DMS 273 treated with DMSO at 0.1 percent for 48 hours (cell line): Measurements from ENCODE around the gene CT47C1.
"Not testable (repeated sequence)": the region's sequence is repeated elsewhere in the genome, so short reads cannot be mapped to it uniquely, and the experiment has no call there.

Experiments used
- DNase-seq: peaks from one replicate; lab custom pipeline; 2025; lab: John Stamatoyannopoulos, UW

CT47C1 gene

GRCh38 chrX:119072744-119073143 lies at the start of gene CT47C1:
CT47C1 (plus strand) TSS chrX:119072993; CDS start chrX:119073226, 233 bp downstream.
- no peak for DNase-seq

- no peak for DNase-seq
Observed at GRCh38 chrX:119025900-119026299, 46.9 kb upstream of the CT47C1 start.

- DNase-seq: not testable (repeated sequence)
Observed at GRCh38 chrX:119026344-119026743, 46.4 kb upstream of the CT47C1 start.

- not testable (repeated sequence) for DNase-seq
Observed at GRCh38 chrX:119027960-119028732, 44.6 kb upstream of the CT47C1 start.

- no peak for DNase-seq
Observed at GRCh38 chrX:119028733-119029330, 44.0 kb upstream of the CT47C1 start.

GRCh38 chrX:119029656-119030055 lies 43.1 kb upstream of the CT47C1 start:
- not testable (repeated sequence) for DNase-seq

- no peak for DNase-seq
Observed at GRCh38 chrX:119030990-119031389, 41.8 kb upstream of the CT47C1 start.

- DNase-seq: no peak
Observed at GRCh38 chrX:119036107-119037029, 36.4 kb upstream of the CT47C1 start.

GRCh38 chrX:119040432-119040831 lies 32.4 kb upstream of the CT47C1 start:
- no peak for DNase-seq

- DNase-seq: no peak
Observed at GRCh38 chrX:119041175-119041574, 31.6 kb upstream of the CT47C1 start.

- DNase-seq: no peak
Observed at GRCh38 chrX:119042040-119042439, 30.8 kb upstream of the CT47C1 start.

- DNase-seq: no peak
Observed at GRCh38 chrX:119042996-119043395, 29.8 kb upstream of the CT47C1 start.

GRCh38 chrX:119045884-119046283 lies 26.9 kb upstream of the CT47C1 start:
- DNase-seq: no peak

GRCh38 chrX:119055687-119056086 lies 17.1 kb upstream of the CT47C1 start:
- DNase-seq: no peak

GRCh38 chrX:119062750-119063374 lies 9.9 kb upstream of the CT47C1 start:
- no peak for DNase-seq

GRCh38 chrX:119063428-119063827 lies 9.4 kb upstream of the CT47C1 start:
- DNase-seq: no peak

- no peak for DNase-seq
Observed at GRCh38 chrX:119067023-119067739, 5.6 kb upstream of the CT47C1 start.

GRCh38 chrX:119069128-119069527 lies 3.7 kb upstream of the CT47C1 start:
- no peak for DNase-seq

- no peak for DNase-seq
Observed at GRCh38 chrX:119069762-119070161, 3.0 kb upstream of the CT47C1 start.

- DNase-seq: no peak
Observed at GRCh38 chrX:119071381-119071780, 1.4 kb upstream of the CT47C1 start.

- no peak for DNase-seq
Observed at GRCh38 chrX:119073200-119073905, 560 bp downstream of the CT47C1 start.
